NCI-H526 treated with DMSO at 0.1 percent for 48 hours (cell line): Measurements from ENCODE around the gene TBC1D1.
A peak's percentile ranks its signal among the peaks of the same experiment; 100 is the strongest.

Experiments used
- DNase-seq: peaks from one replicate; lab custom pipeline; 2025; lab: John Stamatoyannopoulos, UW

TBC1D1 gene

GRCh38 chr4:37924946-37925345 lies 34.1 kb downstream of the TBC1D1 start:
- no peak for DNase-seq

DNA sequence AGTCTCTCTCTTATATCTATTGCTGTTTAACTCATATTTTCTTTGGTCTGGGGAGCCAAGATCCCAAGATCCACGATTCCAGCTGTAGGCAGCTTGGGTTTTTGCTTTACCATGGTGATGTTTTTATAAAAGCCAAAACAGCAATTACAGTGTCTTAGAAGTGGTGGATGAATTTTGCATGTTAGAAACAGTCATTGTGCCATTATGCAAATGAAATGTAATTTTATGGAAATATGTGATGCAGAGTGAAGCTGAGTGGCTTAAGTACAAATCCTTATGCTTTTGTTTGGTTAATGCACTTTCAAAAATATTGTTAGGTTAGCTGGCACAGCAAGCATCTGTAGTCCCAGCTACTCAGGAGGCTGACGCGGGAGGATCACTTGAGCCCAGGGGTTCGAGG lies 36.5 kb downstream of the TBC1D1 start:
- peak; percentile 93 for DNase-seq

GRCh38 chr4:37928426-37929416 lies 37.8 kb downstream of the TBC1D1 start:
- no peak for DNase-seq

DNA sequence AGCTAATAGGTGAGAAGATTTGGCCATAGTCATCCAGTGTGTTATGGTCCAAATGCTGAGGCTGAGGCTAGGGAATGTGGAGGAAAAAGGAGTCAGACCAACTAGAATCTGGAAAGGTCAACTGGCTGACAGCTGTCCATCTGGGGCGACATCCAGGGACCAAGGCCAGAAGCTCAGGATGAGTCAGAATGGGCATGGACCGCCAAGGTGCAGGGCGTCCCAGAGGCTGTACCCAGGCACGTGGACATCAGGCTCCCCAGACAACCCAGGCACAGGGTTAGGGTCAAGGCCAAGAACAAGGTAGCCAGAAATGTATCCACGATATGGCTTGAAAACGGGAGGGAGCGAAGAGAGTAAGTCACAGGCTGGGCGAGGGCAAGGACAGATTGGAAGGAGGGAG lies 43.2 kb downstream of the TBC1D1 start:
- DNase-seq, result no peak

- no peak for DNase-seq
Observed at GRCh38 chr4:37934609-37935008, 43.7 kb downstream of the TBC1D1 start.

DNA sequence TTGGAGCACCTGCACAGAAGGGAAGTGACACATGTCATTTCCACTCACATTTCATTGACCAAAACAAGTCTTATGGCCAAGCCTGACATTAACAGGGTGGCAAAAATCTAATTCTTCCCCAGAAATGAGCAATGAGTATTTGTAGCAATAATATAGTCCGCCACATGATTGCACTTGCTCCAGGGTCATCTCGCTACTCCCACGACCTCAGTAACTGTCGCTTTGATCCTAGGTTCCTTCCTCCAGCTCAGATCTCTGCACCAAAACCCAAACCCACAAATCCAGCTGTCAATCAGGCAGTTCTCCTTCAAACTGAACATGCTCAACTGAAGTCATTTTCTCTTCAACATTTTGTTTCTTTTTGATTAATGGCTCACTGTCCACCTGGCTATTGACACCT lies 44.1 kb downstream of the TBC1D1 start:
- DNase-seq, result no peak

GRCh38 chr4:37936889-37937498 lies 46.1 kb downstream of the TBC1D1 start:
- no peak for DNase-seq

GRCh38 chr4:37938208-37938607 lies 47.3 kb downstream of the TBC1D1 start:
- DNase-seq, result no peak

DNA sequence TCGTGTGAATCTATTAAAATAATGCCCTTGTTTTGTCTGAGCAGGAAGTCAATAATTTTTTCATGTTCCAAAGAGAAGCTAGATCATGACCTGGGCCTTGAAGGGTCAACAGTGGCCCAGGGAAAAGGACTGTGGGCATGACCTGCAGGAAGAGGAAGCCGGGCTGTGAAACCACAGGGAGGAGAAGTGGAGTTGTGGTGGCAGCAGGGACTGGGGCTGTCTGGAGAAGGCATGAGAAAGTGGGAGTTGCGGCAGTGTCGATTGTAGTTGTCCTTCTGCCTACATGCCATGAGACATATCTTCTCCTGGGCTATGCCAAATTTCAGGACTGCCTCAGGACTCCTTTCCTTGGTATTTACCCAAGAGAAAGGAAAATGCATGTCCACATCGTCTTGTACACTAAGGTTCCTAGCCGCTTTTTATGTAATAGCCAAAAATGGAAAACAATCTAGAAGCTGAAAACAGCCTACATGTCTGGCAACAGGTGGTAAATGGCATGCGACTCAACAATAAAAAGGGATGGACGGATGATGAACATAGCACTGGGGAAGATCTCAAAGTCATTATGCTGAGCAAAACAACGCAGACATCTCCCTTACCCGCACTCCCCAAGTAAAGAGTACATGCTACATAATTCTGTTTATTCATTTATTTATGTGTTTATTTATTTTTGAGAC lies 55.8 kb downstream of the TBC1D1 start:
- no peak for DNase-seq

GRCh38 chr4:37948542-37948941 lies 57.7 kb downstream of the TBC1D1 start:
- DNase-seq, result no peak

DNA sequence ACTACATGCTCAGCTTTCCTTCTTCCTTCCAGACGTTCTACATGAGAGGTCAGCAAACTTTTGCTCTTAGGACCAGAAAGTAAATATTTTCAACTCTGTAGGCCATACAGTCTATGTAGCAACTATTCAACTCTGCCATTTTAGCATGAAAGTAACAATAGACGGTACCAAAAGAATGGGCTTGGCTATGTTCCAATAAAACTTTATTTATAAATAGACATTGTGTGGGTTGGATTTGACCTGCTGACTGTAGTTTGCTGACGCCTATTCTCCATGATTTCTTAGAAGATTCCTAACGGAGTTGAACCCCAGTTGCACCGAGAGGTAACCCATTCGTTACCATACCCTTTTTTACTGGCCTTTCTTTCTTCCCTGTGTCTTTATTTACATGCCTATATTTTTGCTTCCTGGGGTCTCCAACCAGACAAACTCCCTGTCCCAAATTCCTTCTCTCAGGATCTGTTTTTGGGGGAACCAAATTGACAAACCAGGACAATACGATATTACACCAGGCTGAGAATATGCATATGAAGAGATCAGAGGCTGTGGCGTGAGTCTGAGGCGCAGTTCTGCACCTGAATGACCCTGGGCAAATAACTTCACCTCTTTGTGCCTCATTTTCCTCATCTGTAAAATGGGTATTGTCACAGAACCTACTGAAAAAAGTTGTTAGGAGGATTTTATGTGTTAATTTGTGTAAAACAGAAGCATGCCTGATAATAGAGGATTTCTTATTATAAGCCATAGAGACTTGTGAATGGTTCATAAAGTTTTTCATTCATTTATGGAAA lies 58.9 kb downstream of the TBC1D1 start:
- no peak for DNase-seq

GRCh38 chr4:37951461-37952352 lies 60.8 kb downstream of the TBC1D1 start:
- DNase-seq, result no peak

DNA sequence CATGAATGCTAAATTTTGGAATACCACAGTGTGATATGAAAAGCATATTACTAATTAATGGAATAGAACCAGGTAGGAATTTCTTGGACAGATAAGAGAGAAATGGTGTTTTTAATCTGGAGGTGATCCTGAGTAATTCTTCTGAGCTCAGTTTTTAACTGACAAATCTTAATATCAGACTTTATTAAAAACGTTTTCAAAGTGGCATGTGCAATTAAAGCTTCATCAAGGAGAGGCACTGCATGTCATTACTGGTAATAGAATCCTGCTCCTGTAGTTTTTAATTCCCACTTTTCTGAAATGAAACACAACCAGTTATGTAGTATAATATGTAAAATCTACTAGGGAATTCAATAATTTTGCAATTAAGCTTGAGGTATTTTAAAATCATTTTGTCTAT lies 62.3 kb downstream of the TBC1D1 start:
- no peak for DNase-seq

DNA sequence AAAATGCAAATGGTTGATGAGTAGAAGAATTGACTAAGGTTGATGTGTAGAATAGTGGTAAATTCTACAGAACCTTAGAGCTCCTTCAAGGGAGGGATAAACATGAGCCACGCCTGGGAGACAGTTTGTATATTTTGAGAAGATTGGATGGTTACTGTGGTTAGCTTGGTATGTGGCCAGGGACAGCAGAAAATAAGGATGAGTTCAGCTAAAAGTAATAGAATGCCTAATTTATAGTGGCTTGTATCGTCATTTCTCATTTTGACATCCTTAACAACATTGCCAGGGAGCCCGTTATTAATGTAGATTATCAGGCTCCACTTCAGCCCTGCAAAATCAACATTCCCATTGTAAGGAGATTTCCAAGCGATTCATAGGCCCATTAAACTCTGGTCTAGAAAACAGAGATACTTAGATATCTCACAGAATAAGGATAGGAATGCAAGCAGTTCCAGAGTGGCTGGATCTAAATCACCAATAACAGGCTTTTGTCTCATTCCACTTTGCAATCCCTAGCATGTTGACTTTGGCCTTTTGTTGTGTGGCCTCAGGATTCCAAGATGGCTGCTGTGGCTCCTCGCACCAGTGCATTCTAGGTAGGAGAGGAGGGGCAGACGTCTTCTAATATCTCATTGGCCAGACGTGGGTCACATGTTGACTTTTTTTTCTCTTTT lies 62.9 kb downstream of the TBC1D1 start:
- no peak for DNase-seq

- DNase-seq, result no peak
Observed at GRCh38 chr4:37956941-37957340, 66.1 kb downstream of the TBC1D1 start.

GRCh38 chr4:37958932-37959331 lies 68.0 kb downstream of the TBC1D1 start:
- DNase-seq, result no peak

GRCh38 chr4:37960098-37960497 lies 69.2 kb downstream of the TBC1D1 start, which contains the start of gene PTTG2:
TSS of gene PTTG2 (plus strand) at chr4:37960398. CDS start at chr4:37960435, 37 bp downstream.
- no peak for DNase-seq

DNA sequence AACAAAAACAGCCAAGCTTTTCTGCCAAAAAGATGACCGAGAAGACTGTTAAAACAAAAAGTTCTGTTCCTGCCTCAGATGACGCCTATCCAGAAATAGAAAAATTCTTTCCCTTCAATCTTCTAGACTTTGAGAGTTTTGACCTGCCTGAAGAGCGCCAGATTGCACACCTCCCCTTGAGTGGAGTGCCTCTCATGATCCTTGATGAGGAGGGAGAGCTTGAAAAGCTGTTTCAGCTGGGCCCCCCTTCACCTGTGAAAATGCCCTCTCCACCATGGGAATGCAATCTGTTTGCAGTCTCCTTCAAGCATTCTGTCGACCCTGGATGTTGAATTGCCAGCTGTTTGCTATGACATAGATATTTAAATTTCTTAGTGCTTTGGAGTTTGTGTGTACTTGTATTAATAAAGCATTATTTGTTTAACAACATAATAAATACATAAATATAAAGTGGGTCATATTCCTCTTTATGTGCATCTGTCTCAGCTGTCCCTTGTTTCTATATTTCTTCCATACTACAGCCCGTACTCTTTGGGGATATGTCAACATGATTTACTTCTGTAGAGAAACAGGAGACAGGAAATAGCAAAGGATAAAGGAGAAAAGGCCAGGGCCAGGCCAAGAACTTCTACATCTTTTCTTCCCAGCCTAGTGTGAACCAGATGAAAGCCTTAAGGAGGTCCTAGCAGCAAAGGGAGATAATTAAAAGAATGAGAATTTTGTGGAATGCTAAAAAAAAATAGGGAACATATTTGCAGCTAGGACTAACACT lies 70.0 kb downstream of the TBC1D1 start:
- DNase-seq, result no peak

GRCh38 chr4:37964734-37965457 lies 74.0 kb downstream of the TBC1D1 start:
- no peak for DNase-seq
